ENCODE results near the gene CCT8L2.
"Not testable (repeated sequence)": the region's sequence is repeated elsewhere in the genome, so short reads cannot be mapped to it uniquely, and the experiment has no call there.

DNA sequence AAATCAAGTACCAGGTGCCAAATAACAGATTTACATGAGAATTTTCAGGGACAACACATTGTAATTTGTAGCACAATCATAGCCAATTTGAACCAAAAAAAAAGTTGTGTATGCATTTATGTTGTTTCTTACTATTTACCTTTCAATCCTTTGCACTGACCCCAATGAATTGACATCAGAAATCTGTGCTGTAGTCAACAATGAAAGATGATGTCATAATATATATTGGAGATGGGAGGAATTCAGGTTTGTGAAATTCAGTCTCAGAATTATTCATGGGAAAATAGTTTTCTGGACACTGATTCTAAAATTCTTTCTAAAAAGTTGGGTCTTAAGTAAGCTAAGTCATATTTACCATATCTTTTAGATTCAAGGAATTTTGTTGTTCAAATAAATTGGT is 31.0 kb upstream of the CCT8L2 start:
- TF ChIP-seq POLR2A (IDR thresholded peaks at IDR 0.05; ENCODE audit: low read depth), result not testable (repeated sequence)
- TF ChIP-seq, protein P1, sequence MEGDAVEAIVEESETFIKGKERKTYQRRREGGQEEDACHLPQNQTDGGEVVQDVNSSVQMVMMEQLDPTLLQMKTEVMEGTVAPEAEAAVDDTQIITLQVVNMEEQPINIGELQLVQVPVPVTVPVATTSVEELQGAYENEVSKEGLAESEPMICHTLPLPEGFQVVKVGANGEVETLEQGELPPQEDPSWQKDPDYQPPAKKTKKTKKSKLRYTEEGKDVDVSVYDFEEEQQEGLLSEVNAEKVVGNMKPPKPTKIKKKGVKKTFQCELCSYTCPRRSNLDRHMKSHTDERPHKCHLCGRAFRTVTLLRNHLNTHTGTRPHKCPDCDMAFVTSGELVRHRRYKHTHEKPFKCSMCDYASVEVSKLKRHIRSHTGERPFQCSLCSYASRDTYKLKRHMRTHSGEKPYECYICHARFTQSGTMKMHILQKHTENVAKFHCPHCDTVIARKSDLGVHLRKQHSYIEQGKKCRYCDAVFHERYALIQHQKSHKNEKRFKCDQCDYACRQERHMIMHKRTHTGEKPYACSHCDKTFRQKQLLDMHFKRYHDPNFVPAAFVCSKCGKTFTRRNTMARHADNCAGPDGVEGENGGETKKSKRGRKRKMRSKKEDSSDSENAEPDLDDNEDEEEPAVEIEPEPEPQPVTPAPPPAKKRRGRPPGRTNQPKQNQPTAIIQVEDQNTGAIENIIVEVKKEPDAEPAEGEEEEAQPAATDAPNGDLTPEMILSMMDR (IDR thresholded peaks at IDR 0.05), result not testable (repeated sequence)

All from esophagus muscularis mucosa (tissue), 3 donors.